Left kidney (tissue), 2 donors: ENCODE data around the gene VWA3B. TPM values are rescaled to one million over a fixed set of nuclear protein-coding genes. Genes with fewer than 3 reads are reported as not detected.

Experiments
- DNase-seq: peaks from one replicate; pipeline ENCODE4 v3.0.0-alpha.2; 2013
- polyA plus RNA-seq: library from polyadenylated mRNA; unstranded; fragments of 120-200 nt; gene quantifications from one replicate; pipeline ENCODE4 v1.2.1, GENCODE V29; 2013; ENCODE audit not compliant: insufficient read length

Gene VWA3B
- polyA plus RNA-seq, 1 donor, result 0.80 TPM

- no peak for DNase-seq
Observed at GRCh38 chr2:98170076-98170475, 83.1 kb downstream of the VWA3B start.

- no peak for DNase-seq
Observed at GRCh38 chr2:98172150-98172765, 85.3 kb downstream of the VWA3B start.

- DNase-seq, result no peak
Observed at GRCh38 chr2:98172951-98173350, 86.0 kb downstream of the VWA3B start.

- no peak for DNase-seq
Observed at GRCh38 chr2:98175811-98176210, 88.8 kb downstream of the VWA3B start.

GRCh38 chr2:98177286-98177685 is 90.3 kb downstream of the VWA3B start:
- DNase-seq, result no peak

- no peak for DNase-seq
Observed at GRCh38 chr2:98177986-98178385, 91.0 kb downstream of the VWA3B start.

GRCh38 chr2:98180456-98180855 is 93.5 kb downstream of the VWA3B start:
- DNase-seq, result no peak

GRCh38 chr2:98181346-98181745 is 94.4 kb downstream of the VWA3B start:
- no peak for DNase-seq

- DNase-seq, result no peak
Observed at GRCh38 chr2:98185801-98186200, 98.8 kb downstream of the VWA3B start.

- DNase-seq, result no peak
Observed at GRCh38 chr2:98187194-98187593, 100.2 kb downstream of the VWA3B start.

- no peak for DNase-seq
Observed at GRCh38 chr2:98188351-98189046, 101.5 kb downstream of the VWA3B start.

GRCh38 chr2:98191883-98192282 is 104.9 kb downstream of the VWA3B start:
- DNase-seq, result no peak

GRCh38 chr2:98201576-98201975 is 114.6 kb downstream of the VWA3B start:
- no peak for DNase-seq

- no peak for DNase-seq
Observed at GRCh38 chr2:98205889-98206288, 118.9 kb downstream of the VWA3B start.

GRCh38 chr2:98212092-98213000 is 125.4 kb downstream of the VWA3B start:
- DNase-seq, result peak; percentile 32

GRCh38 chr2:98216616-98217015 is 129.6 kb downstream of the VWA3B start:
- DNase-seq, result no peak

GRCh38 chr2:98219152-98219551 is 132.2 kb downstream of the VWA3B start:
- DNase-seq, result no peak

GRCh38 chr2:98233941-98234340 is 147.0 kb downstream of the VWA3B start:
- DNase-seq, result no peak

GRCh38 chr2:98234776-98235175 is 147.8 kb downstream of the VWA3B start:
- DNase-seq, result no peak

- DNase-seq, result no peak
Observed at GRCh38 chr2:98236935-98237334, 150.0 kb downstream of the VWA3B start.

- DNase-seq, result no peak
Observed at GRCh38 chr2:98240786-98241398, 153.9 kb downstream of the VWA3B start.

- no peak for DNase-seq
Observed at GRCh38 chr2:98241592-98241991, 154.6 kb downstream of the VWA3B start.

GRCh38 chr2:98242003-98242402 is 155.0 kb downstream of the VWA3B start:
- no peak for DNase-seq
